Bronchial smooth muscle cell (primary cell): ENCODE data around the gene PGAP6. TPM values are rescaled to one million over a fixed set of nuclear protein-coding genes. Genes with fewer than 3 reads are reported as not detected.

ENCODE experiments used
- total RNA-seq: library from RNA; depleted of rRNA; stranded (reverse); fragments of >200 nt; gene quantifications from 2 replicates; pipeline ENCODE4 v1.2.1, GENCODE V29; 2014

The PGAP6 gene
- 73.8 and 99.2 TPM in 2 replicates for total RNA-seq

GRCh38 chr16:381789-382717, at the start of gene PGAP6:
PGAP6 (minus strand) TSS chr16:381978; CDS start chr16:381821, 157 bp downstream.

GRCh38 chr16:425082-425718, 43.4 kb upstream of the PGAP6 start, which contains the start of gene RAB11FIP3:
RAB11FIP3 (plus strand) TSS chr16:425649; CDS start chr16:426007, 358 bp downstream.

GRCh38 chr16:401468-402348, 19.9 kb upstream of the PGAP6 start, which contains the start of gene DECR2:
DECR2 (plus strand) TSS chr16:401885; CDS start chr16:401964, 79 bp downstream.

GRCh38 chr16:397135-397661, 15.4 kb upstream of the PGAP6 start, which contains the start of gene NME4:
NME4 (plus strand) TSS chr16:397199; CDS start chr16:397223, 24 bp downstream.

GRCh38 chr16:370443-370842, 11.3 kb downstream of the PGAP6 start, which contains the start of gene MRPL28:
MRPL28 (minus strand) TSS chr16:370538; CDS start chr16:370218, 320 bp downstream.

GRCh38 chr16:352547-353403, 29.0 kb downstream of the PGAP6 start, which contains the start of gene AXIN1:
AXIN1 (minus strand) TSS chr16:352723; CDS start chr16:347025, 5,698 bp downstream.

Other genes with a start within 250 kb of the PGAP6 start
- gene NPRL3, start 243.3 kb downstream of the PGAP6 start, total RNA-seq, result 6.5 and 11.0 TPM in 2 replicates
- gene HBZ, start 229.3 kb downstream of the PGAP6 start, total RNA-seq, result not detected in 2 replicates
- not detected in 2 replicates for gene HBM, start 216.0 kb downstream of the PGAP6 start, total RNA-seq
- not detected in 2 replicates for gene HBA2, start 209.1 kb downstream of the PGAP6 start, total RNA-seq
- gene HBA1, start 205.3 kb downstream of the PGAP6 start, total RNA-seq, result not detected in 2 replicates
- gene HBQ1, start 201.5 kb downstream of the PGAP6 start, total RNA-seq, result not detected in 2 replicates
- 23.3 and 28.8 TPM in 2 replicates for gene LUC7L, start 152.5 kb downstream of the PGAP6 start, total RNA-seq
- gene FAM234A, start 147.2 kb downstream of the PGAP6 start, total RNA-seq, result 31.5 and 39.1 TPM in 2 replicates
- gene RGS11, start 106.0 kb downstream of the PGAP6 start, total RNA-seq, result 1.4 and 7.2 TPM in 2 replicates
- 0.77 and 0.79 TPM in 2 replicates for gene ARHGDIG, start 101.4 kb downstream of the PGAP6 start, total RNA-seq
- gene PDIA2, start 98.8 kb downstream of the PGAP6 start, total RNA-seq, result under 0.01 and 0.17 TPM in 2 replicates
- 14.2 and 17.5 TPM in 2 replicates for gene AXIN1, start 29.3 kb downstream of the PGAP6 start, total RNA-seq
- gene MRPL28, start 11.4 kb downstream of the PGAP6 start, total RNA-seq, result 58.6 and 85.7 TPM in 2 replicates
- gene NME4, start 15.2 kb upstream of the PGAP6 start, total RNA-seq, result 47.2 and 78.2 TPM in 2 replicates
- 3.7 and 11.8 TPM in 2 replicates for gene DECR2, start 19.9 kb upstream of the PGAP6 start, total RNA-seq
- gene RAB11FIP3, start 43.7 kb upstream of the PGAP6 start, total RNA-seq, result 17.5 and 18.0 TPM in 2 replicates
- 13.9 and 15.9 TPM in 2 replicates for gene CAPN15, start 145.7 kb upstream of the PGAP6 start, total RNA-seq
- gene PRR35, start 178.4 kb upstream of the PGAP6 start, total RNA-seq, result not detected in 2 replicates
- gene NHLRC4, start 185.0 kb upstream of the PGAP6 start, total RNA-seq, result 1.1 and 4.7 TPM in 2 replicates
- gene PIGQ, start 188.0 kb upstream of the PGAP6 start, total RNA-seq, result 16.7 and 23.0 TPM in 2 replicates
- gene RAB40C, start 208.1 kb upstream of the PGAP6 start, total RNA-seq, result 6.5 and 8.2 TPM in 2 replicates
- gene WFIKKN1, start 249.0 kb upstream of the PGAP6 start, total RNA-seq, result 0.09 and 0.32 TPM in 2 replicates